ENCODE data around the gene PIP5KL1. TPM values are rescaled to one million over a fixed set of nuclear protein-coding genes. Genes with fewer than 3 reads are reported as not detected.

Gene PIP5KL1
- total and polyA plus RNA-seq, 2 of the 4 experiments (the other 2 are of a cell fraction) = 0.36 to 3.6 TPM

DNA sequence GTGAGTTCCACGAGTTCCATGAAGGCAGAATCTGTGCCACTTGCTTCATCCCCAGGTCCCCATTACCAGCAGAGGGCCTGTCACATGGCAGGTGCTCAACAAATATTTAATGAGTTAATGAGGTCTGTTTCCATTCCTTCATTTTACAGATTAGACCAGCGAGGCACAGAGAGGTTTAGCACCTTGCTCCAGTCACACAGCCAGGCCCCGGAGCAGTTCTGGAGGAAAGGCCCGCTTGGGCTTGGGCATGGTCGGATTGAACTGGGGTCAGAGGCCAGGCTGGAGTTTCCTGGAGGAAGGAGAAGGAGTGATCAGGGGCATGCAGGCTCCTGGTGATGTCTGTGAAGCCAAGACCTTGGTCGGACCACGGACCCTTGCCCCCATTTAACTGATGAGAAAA lies 9.8 kb downstream of the PIP5KL1 start:
- in situ Hi-C loops (cut with MboI; ENCODE audit: low sequenced_read_pairs) = loop anchor here (5.0 kb wide), 1 partner anchor 333 kb away; no protein-coding TSS in a partner anchor

More for the DNA sequence above, 9.8 kb downstream of the PIP5KL1 start:
- peak overlapping the region; percentile 63; the same call in 1 of the 3 replicates for H2BK15ac ChIP-seq (ENCODE audit: low read depth, low read length)
- H2AK9ac ChIP-seq (replicated peaks; ENCODE audit: low read depth, low read length, poor library complexity) = peak overlapping the region; percentile 6
- ATAC-seq (ENCODE audit: low read depth) (no peak), DNase-seq (no peak)
- TF ChIP-seq POLR2A (IDR thresholded peaks at IDR 0.05; ENCODE audit: low read depth, low read length) = no peak
- TF ChIP-seq RCOR1 (IDR thresholded peaks at IDR 0.05; ENCODE audit: insufficient replicate concordance, low read length) = no peak
- TF ChIP-seq, protein P1, sequence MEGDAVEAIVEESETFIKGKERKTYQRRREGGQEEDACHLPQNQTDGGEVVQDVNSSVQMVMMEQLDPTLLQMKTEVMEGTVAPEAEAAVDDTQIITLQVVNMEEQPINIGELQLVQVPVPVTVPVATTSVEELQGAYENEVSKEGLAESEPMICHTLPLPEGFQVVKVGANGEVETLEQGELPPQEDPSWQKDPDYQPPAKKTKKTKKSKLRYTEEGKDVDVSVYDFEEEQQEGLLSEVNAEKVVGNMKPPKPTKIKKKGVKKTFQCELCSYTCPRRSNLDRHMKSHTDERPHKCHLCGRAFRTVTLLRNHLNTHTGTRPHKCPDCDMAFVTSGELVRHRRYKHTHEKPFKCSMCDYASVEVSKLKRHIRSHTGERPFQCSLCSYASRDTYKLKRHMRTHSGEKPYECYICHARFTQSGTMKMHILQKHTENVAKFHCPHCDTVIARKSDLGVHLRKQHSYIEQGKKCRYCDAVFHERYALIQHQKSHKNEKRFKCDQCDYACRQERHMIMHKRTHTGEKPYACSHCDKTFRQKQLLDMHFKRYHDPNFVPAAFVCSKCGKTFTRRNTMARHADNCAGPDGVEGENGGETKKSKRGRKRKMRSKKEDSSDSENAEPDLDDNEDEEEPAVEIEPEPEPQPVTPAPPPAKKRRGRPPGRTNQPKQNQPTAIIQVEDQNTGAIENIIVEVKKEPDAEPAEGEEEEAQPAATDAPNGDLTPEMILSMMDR (conservative IDR thresholded peaks at IDR 0.05; ENCODE audit: low read depth, low read length) = no peak
- no peak for TF ChIP-seq BHLHE40 (IDR thresholded peaks at IDR 0.05; ENCODE audit: low read depth, low read length)
- no peak for TF ChIP-seq RFX5 (IDR thresholded peaks at IDR 0.05; ENCODE audit: low read depth, low read length)
- no peak for TF ChIP-seq FOS (IDR thresholded peaks at IDR 0.05; ENCODE audit: low read depth, low read length)
- TF ChIP-seq RAD21 (IDR thresholded peaks at IDR 0.05; ENCODE audit: low read length) = no peak
- no peak for TF ChIP-seq NFE2L2 (IDR thresholded peaks at IDR 0.05; ENCODE audit: low read depth, low read length)
- TF ChIP-seq CEBPB (IDR thresholded peaks at IDR 0.05; ENCODE audit: low read depth, low read length) = no peak
- H2BK120ac ChIP-seq (ENCODE audit: low read depth, low read length) = peak overlapping the region; percentile 54; the same call in 1 of the 2 replicates
- H3K4me2 ChIP-seq (ENCODE audit: low read depth, low read length) = no peak overlapping the region
- H3K18ac ChIP-seq (ENCODE audit: low read depth, low read length) = no peak overlapping the region
- H4K8ac ChIP-seq (ENCODE audit: low read depth in 2 of 2, low read length in 2 of 2) = no peak overlapping the region
- H3K23ac ChIP-seq (ENCODE audit: low read depth, low read length) = no peak overlapping the region
- peak overlapping the region; percentile 75 for H3K4ac ChIP-seq (ENCODE audit: low read depth, low read length)
- dilution Hi-C loops (cut with HindIII; ENCODE audit: low sequenced_read_pairs, unreplicated experiment) = no loop called here
- H3K9me1 ChIP-seq (ENCODE audit: insufficient read depth, low read length) = peaks cover 19% of the 10 kb centered on the region
- peak overlapping the region; percentile 18; the same call in 1 of the 2 replicates for H4K91ac ChIP-seq (ENCODE audit: insufficient read depth, low read depth, low read length)
- CTCF ChIA-PET = interaction anchor here (0.8 to 1.1 kb wide), 3 partner anchors 177 to 331 kb away, joined by 3 to 4 read pairs (median 4); partner anchors contain the start of gene TOR2A
- no peak overlapping the region for H3K9ac ChIP-seq (ENCODE audit: low read depth, low read length)
- peak overlapping the region; percentile 5 for H2AFZ ChIP-seq (replicated peaks; ENCODE audit: low read length, poor library complexity)
- no TSS peak for BruUV-seq (replicated peaks)
- no peak overlapping the region for H3K14ac ChIP-seq (replicated peaks; ENCODE audit: low read depth, low read length)
- intact Hi-C loops (cut with micrococcal nuclease) = loop anchor here (1.0 to 10.0 kb wide), 4 partner anchors 185 to 716 kb away; partner anchors contain the start of gene TOR2A
- 100% methylated on average over 2 of the region's 7 CpGs; no CpG with 5 or more reads in 1 of the 2 experiments for WGBS, 2 experiments (ENCODE audit: extremely low coverage in 2 of 2, insufficient read length in 1 of 2)
- H3K4me3 ChIP-seq (ENCODE audit: insufficient read depth, low read depth, low read length) = no peak overlapping the region
- no peak overlapping the region for H3K56ac ChIP-seq (ENCODE audit: extremely low read depth, insufficient read depth, low read length)
- peak overlapping the region; percentile 65 for H2BK20ac ChIP-seq (ENCODE audit: low read depth, low read length)
- no peak overlapping the region for H3K27ac ChIP-seq (ENCODE audit: insufficient read depth, low read length)
- H3K79me1 ChIP-seq (ENCODE audit: low read depth in 1 of 2, low read length in 2 of 2) = peaks cover 4 to 21% of the 10 kb centered on the region in 2 experiments
- H4K5ac ChIP-seq (ENCODE audit: low read depth, low read length) = no peak overlapping the region
- H3K27me3 ChIP-seq (ENCODE audit: control insufficient read depth, insufficient read depth, low read length) = no peaks in the 10 kb centered on the region
- H3K9me3 ChIP-seq (ENCODE audit: control insufficient read depth, insufficient read depth, low read length) = no peaks in the 10 kb centered on the region
- H2BK5ac ChIP-seq (ENCODE audit: low read depth, low read length, poor library complexity, severe bottlenecking) = no peak overlapping the region
- peaks cover 30% of the 10 kb centered on the region for H3K4me1 ChIP-seq (ENCODE audit: control insufficient read depth, insufficient read depth, low read length)
- no peaks in the 10 kb centered on the region for H3K36me3 ChIP-seq (ENCODE audit: control insufficient read depth, insufficient read depth, low read length)
- peak overlapping the region; percentile 70 for H2AK5ac ChIP-seq (ENCODE audit: low read depth, low read length)
- POLR2A ChIA-PET (ENCODE audit: unreplicated experiment) = no interaction called here
- peaks cover 10% of the 10 kb centered on the region for H4K20me1 ChIP-seq (ENCODE audit: insufficient read depth, low read length)

Measured in IMR-90 (cell line).